ENCODE data around the gene NEDD8. TPM values are rescaled to one million over a fixed set of nuclear protein-coding genes. Genes with fewer than 3 reads are reported as not detected.

Gene NEDD8
- total RNA-seq, 1 experiment from 2014 or later, result 178 TPM

DNA sequence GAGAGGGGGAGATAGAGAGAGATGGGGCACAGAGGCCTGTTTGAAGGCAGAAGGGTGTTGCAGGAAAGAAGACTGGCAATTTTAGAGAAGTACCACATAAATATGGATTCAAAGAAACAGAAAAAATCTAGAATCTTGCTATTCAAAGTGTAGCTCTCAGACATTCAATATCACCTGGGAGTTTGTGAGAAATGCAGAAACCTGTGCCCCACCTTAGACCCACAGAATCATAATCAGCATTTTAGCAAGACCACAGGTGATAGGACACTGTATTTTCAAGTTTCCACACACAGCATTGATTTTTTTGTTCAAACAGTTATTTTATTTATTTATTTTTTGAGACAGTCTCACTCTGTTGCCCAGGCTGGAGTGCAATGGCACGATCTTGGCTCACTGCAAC, 3.3 kb downstream of the NEDD8 start (continued):
- no peak for TF ChIP-seq EGR1 (IDR thresholded peaks at IDR 0.05; ENCODE audit: low read depth)
- TF ChIP-seq ELF1 (IDR thresholded peaks at IDR 0.05; ENCODE audit: borderline replicate concordance, low read depth), result no peak
- no peak for TF ChIP-seq EZH2 (IDR thresholded peaks at IDR 0.05)
- TF ChIP-seq POLR2AphosphoS5 (IDR thresholded peaks at IDR 0.05; ENCODE audit: low read depth, low read length), result no peak
- TF ChIP-seq CBX3 (IDR thresholded peaks at IDR 0.05; ENCODE audit: low read depth), result no peak

DNA sequence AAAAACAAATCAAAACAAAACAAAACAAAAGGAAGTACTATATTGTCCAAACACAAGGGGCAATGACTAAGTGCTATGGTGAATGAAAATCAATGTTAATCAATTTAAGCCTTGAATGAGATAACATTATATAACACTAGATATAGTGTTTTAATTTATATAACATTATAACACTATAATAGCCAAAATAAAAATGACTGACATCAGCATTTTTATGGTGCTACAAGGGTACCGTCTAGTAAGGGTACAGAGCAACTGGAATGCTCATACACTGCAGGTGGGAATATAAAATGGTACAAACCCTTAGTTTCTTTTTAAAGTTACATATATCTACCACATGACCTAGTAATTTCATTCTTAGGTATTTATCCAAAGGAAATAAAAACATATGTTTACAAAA, 5.7 kb downstream of the NEDD8 start:
- Histone ChIP-seq H3K9ac (ENCODE audit: low read length) (no peak overlapping the region), H2AFZ (ENCODE audit: low read depth, low read length, poor library complexity, severe bottlenecking) (no peak overlapping the region), H3K4me1 (ENCODE audit: control insufficient read depth in 1 of 2, insufficient read depth in 2 of 2, low read length in 2 of 2) (peaks cover 7 to 10% of the 10 kb centered on the region in 2 experiments; a peak in 3 of 4 replicates), H3K9me2 (ENCODE audit: insufficient read depth) (no peaks in the 10 kb centered on the region), H3K27ac (ENCODE audit: low read depth, low read length) (no peak overlapping the region), H3K9me3 (ENCODE audit: control insufficient read depth in 1 of 2, insufficient read depth in 1 of 2, low read depth in 1 of 2, low read length in 2 of 2) (no peaks in the 10 kb centered on the region), H4K20me1 (ENCODE audit: insufficient read depth) (no peaks in the 10 kb centered on the region), H3K4me2 (ENCODE audit: low read length) (no peak overlapping the region), H3K27me3 (ENCODE audit: insufficient read depth, low read length) (no peaks in the 10 kb centered on the region), H3K79me2 (ENCODE audit: insufficient read depth, low read length) (peaks cover 92% of the 10 kb centered on the region), H3K4me3 (replicated peaks in 1 of 2; ENCODE audit: low read depth in 1 of 2, low read length in 2 of 2) (no peak overlapping the region), H3K36me3 (ENCODE audit: control insufficient read depth in 1 of 2, insufficient read depth in 2 of 2, low read length in 2 of 2) (peaks cover 4 to 10% of the 10 kb centered on the region in 2 experiments; a peak in 3 of 4 replicates)
- ChIA-PET POLR2A (no interaction called here), RAD21 (ENCODE audit: low non-redundant PET in 1 of 2, low total read pairs in 2 of 2, uncharacterized antibody in 2 of 2, unreplicated experiment in 2 of 2) (no interaction called here), CTCF (no interaction called here)
- intact Hi-C loops (cut with micrococcal nuclease), result no loop called here
- ATAC-seq (no peak), DNase-seq (ENCODE audit: low read depth, low spot score) (no peak)
- TF ChIP-seq POLR2A (IDR thresholded peaks at IDR 0.05; ENCODE audit: borderline replicate concordance, extremely low read depth, insufficient read depth, insufficient read length), result no peak
- TF ChIP-seq, protein P1, sequence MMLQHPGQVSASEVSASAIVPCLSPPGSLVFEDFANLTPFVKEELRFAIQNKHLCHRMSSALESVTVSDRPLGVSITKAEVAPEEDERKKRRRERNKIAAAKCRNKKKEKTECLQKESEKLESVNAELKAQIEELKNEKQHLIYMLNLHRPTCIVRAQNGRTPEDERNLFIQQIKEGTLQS (IDR thresholded peaks at IDR 0.05), result no peak
- no peak for TF ChIP-seq JUND (IDR thresholded peaks at IDR 0.05)
- no peak for TF ChIP-seq RAD21 (IDR thresholded peaks at IDR 0.05; ENCODE audit: low read depth)
- TF ChIP-seq EZH2phosphoT487 (IDR thresholded peaks at IDR 0.05; ENCODE audit: borderline replicate concordance), result no peak
- TF ChIP-seq SP1 (IDR thresholded peaks at IDR 0.05; ENCODE audit: low read depth), result no peak
- TF ChIP-seq EZH2 (IDR thresholded peaks at IDR 0.05), result no peak
- no peak for TF ChIP-seq YY1 (IDR thresholded peaks at IDR 0.05; ENCODE audit: extremely low read depth, insufficient replicate concordance, low read depth, low read length)
- TF ChIP-seq ZFX (IDR thresholded peaks at IDR 0.05), result no peak
- TF ChIP-seq FOSL1 (IDR thresholded peaks at IDR 0.05; ENCODE audit: low read depth), result no peak
- no peak for TF ChIP-seq ELF1 (IDR thresholded peaks at IDR 0.05; ENCODE audit: borderline replicate concordance, low read depth)
- no peak for TF ChIP-seq CBX3 (IDR thresholded peaks at IDR 0.05; ENCODE audit: low read depth)
- TF ChIP-seq REST (IDR thresholded peaks at IDR 0.05; ENCODE audit: low read depth), result no peak
- no peak for TF ChIP-seq TCF7L2 (IDR thresholded peaks at IDR 0.05; ENCODE audit: borderline replicate concordance, extremely low read depth, insufficient read depth, insufficient read length)
- no peak for TF ChIP-seq ZNF274 (IDR thresholded peaks at IDR 0.05; ENCODE audit: low read depth, low read length)
- BruUV-seq (replicated peaks), result no TSS peak

Data from HCT116 (cell line).